GM23248 (cell line): ENCODE data around the gene PQBP1. TPM values are rescaled to one million over a fixed set of nuclear protein-coding genes. Genes with fewer than 3 reads are reported as not detected.

Experiments used
- DNase-seq: peaks from one replicate; pipeline ENCODE4 v3.0.0-alpha.2; 2015
- H2AFZ ChIP-seq: fragments of 200-600 bp; sonication (generic); 2 replicates; pipeline ENCODE4 v1.6.1; 2016; ENCODE audit warnings: antibody characterized with exemption
- H3F3A ChIP-seq: fragments of 200-600 bp; sonication (generic); 2 replicates; pipeline ENCODE4 v1.6.1; 2016; ENCODE audit warnings: mild to moderate bottlenecking, antibody characterized with exemption, mixed run types; ENCODE audit not compliant: insufficient read depth
- H3K27ac ChIP-seq: fragments of 200-600 bp; sonication (generic); 2 replicates; pipeline ENCODE4 v1.5.1; 2016; ENCODE audit warnings: mild to moderate bottlenecking
- H3K27me3 ChIP-seq: fragments of 200-600 bp; sonication (generic); replicated peaks from 2 replicates; pipeline ENCODE4 v1.6.1; 2016; ENCODE audit warnings: mild to moderate bottlenecking; ENCODE audit not compliant: insufficient read depth
- H3K36me3 ChIP-seq: fragments of 200-600 bp; sonication (generic); 2 replicates; pipeline ENCODE4 v1.6.1; 2016; ENCODE audit warnings: low read depth, mild to moderate bottlenecking
- H3K4me1 ChIP-seq: fragments of 200-600 bp; sonication (generic); 2 replicates; pipeline ENCODE4 v1.6.1; 2016; ENCODE audit warnings: mild to moderate bottlenecking; ENCODE audit not compliant: insufficient read depth
- H3K4me2 ChIP-seq: fragments of 200-600 bp; sonication (generic); one replicate; pipeline ENCODE4 v1.6.1; 2016; ENCODE audit warnings: mild to moderate bottlenecking; ENCODE audit not compliant: unreplicated experiment
- H3K4me3 ChIP-seq: fragments of 200-600 bp; sonication (generic); 2 replicates; pipeline ENCODE4 v1.5.1; 2016; ENCODE audit warnings: mild to moderate bottlenecking
- H3K79me2 ChIP-seq: fragments of 200-600 bp; sonication (generic); 2 replicates; pipeline ENCODE4 v1.6.1; 2016; ENCODE audit warnings: mild to moderate bottlenecking; ENCODE audit not compliant: insufficient read depth
- H3K9ac ChIP-seq: fragments of 200-600 bp; sonication (generic); 2 replicates; pipeline ENCODE4 v1.6.1; 2016; ENCODE audit warnings: mild to moderate bottlenecking
- H3K9me2 ChIP-seq: fragments of 200-600 bp; sonication (generic); 2 replicates; pipeline ENCODE4 v1.6.1; 2016; ENCODE audit warnings: mixed run types, mild to moderate bottlenecking, moderate library complexity; ENCODE audit not compliant: insufficient read depth
- H3K9me3 ChIP-seq: fragments of 200-600 bp; sonication (generic); one replicate; pipeline ENCODE4 v1.6.1; 2017; ENCODE audit warnings: low read depth
- H4K20me1 ChIP-seq: fragments of 200-600 bp; sonication (generic); 2 replicates; pipeline ENCODE4 v1.6.0; 2016; ENCODE audit not compliant: insufficient read depth
- EZH2 ChIP-seq: fragments of 200-600 bp; sonication (generic); IDR thresholded peaks from 2 replicates; pipeline ENCODE4 v1.6.1; 2018; ENCODE audit warnings: antibody characterized with exemption, mild to moderate bottlenecking; ENCODE audit not compliant: insufficient read depth, poor library complexity, severe bottlenecking
- EZH2phosphoT487 ChIP-seq: fragments of 200-600 bp; sonication (generic); IDR thresholded peaks from 2 replicates; pipeline ENCODE4 v1.6.1; 2018; ENCODE audit warnings: antibody characterized with exemption, moderate library complexity, mild to moderate bottlenecking, low read depth; ENCODE audit not compliant: insufficient read depth
- WGBS, 2 experiments: methylation state at CpG; one replicate each; pipeline ENCODE4 v1.1.6; 2015 to 2017; ENCODE audit warnings: low lambda C conversion rate in 2 of 2, low coverage in 1 of 2; ENCODE audit errors: missing lambda C conversion rate in 2 of 2; 5-methylcytosine and 5-hydroxymethylcytosine counted together
- in situ Hi-C: fragments of 300-500 bp; cut with MboI; formaldehyde crosslinking; loops from 2 replicates; pipeline ENCODE4 v1.15.0; 2020
- polyA plus RNA-seq: library from polyadenylated mRNA; unstranded; fragments of >200 nt; fragmentation: Nextera tagmentation; extraction: Ambion mirVana; gene quantifications from 2 replicates; pipeline ENCODE4 v1.2.1, GENCODE V29; 2016
- total RNA-seq: library from RNA; depleted of rRNA; stranded (reverse); fragments of >200 nt; shearing (Covaris generic); gene quantifications from 2 replicates; pipeline ENCODE4 v1.2.3, GENCODE V29; 2014

Gene PQBP1
- total and polyA plus RNA-seq, 2 experiments from 2014 or later: 30.3 to 45.4 TPM

DNA sequence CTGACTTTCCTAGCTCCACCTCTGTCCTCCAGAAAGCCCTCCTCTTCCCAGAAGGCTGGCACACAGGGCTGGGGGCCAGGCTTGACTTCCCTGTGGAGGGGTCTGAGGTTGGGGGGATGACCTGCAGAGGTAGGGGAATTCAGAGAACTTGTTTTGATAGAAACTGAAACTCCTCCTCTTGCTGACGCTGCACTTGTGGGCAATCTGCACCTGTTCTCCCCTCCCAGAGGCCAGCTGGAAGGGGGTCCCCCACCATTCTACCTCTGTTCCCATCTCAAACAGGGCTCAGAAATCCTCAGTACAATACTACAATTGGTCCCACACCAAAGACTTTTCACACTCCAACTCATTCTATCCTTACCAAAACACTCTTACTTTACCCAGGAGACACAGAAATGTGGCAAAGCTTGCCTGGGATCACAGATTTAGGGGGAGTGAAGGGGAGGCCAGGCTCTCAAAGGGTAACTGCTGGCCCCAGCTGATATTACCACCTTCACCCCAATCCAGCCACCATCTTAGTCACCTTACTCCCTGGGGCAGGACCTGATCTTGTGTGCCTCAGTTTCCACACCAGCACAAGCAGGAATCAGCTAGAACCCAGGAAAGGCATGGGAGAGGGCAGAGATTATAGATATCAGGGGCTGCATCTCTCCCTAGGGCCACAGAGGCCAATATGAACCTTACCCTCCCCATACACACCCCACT lies 41.1 kb downstream of the PQBP1 start:
- no peak for DNase-seq
- Histone ChIP-seq H3K9ac (no peak overlapping the region), H3K36me3 (no peaks in the 10 kb centered on the region), H3K9me2 (no peaks in the 10 kb centered on the region), H3K4me1 (no peaks in the 10 kb centered on the region), H2AFZ (no peak overlapping the region), H3K4me3 (no peak overlapping the region), H4K20me1 (no peaks in the 10 kb centered on the region), H3K27me3 (no peaks in the 10 kb centered on the region), H3K9me3 (no peaks in the 10 kb centered on the region), H3K4me2 (no peak overlapping the region), H3F3A (no peaks in the 10 kb centered on the region), H3K79me2 (peaks cover 74% of the 10 kb centered on the region), H3K27ac (no peak overlapping the region)
- in situ Hi-C loops: loop anchor here (25.0 kb wide), 1 partner anchor 98 kb away; the partner anchor contains the start of gene TFE3
- TF ChIP-seq EZH2phosphoT487 (no peak), EZH2 (no peak)
- 38 to 40% methylated on average over 1 of the region's 1 CpG for WGBS, 2 experiments

DNA sequence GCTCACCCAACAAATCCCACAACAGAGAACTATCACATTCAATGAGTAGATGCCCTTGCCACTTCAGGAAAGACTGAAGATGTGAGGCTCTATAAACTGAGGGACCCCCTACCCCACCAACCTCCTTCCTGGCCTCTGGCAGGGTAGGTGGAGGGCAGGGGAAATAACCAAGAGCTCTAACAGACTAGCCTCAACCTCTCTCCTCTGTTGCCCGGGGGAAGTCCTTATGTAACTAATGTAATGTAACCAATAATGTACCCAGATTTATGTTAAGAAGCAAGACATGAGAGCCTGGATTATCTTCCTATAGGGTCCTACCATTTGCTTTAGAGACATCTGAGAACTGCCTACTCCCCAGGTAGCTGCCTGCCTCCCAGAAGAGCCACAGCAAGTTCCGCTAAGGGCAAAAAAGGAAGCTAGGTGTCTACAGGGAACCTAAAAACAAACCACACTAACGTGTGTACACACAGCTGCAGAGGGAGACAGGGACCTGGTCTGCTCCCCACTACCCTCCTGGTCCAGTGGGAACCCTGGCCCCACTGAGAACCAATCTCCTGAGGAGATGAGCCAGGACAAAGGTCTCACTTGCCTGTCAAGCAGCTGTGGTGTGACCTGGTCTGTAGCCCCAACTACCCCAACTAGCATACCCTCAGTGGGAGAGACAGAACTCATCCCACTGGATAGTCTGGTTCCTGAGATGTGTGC lies 41.9 kb downstream of the PQBP1 start:
- Histone ChIP-seq H3F3A (no peaks in the 10 kb centered on the region), H3K9me3 (no peaks in the 10 kb centered on the region), H3K4me2 (no peak overlapping the region), H3K9ac (no peak overlapping the region), H3K4me3 (no peak overlapping the region), H3K27me3 (no peaks in the 10 kb centered on the region), H3K36me3 (no peaks in the 10 kb centered on the region), H3K4me1 (no peaks in the 10 kb centered on the region), H2AFZ (no peak overlapping the region), H3K9me2 (no peaks in the 10 kb centered on the region), H3K79me2 (peaks cover 82% of the 10 kb centered on the region), H4K20me1 (no peaks in the 10 kb centered on the region), H3K27ac (no peak overlapping the region)
- in situ Hi-C loops: loop anchor here (25.0 kb wide), 1 partner anchor 98 kb away; the partner anchor contains the start of gene TFE3
- 65 to 90% methylated on average over 2 to 3 of the region's 3 CpGs for WGBS, 2 experiments
- DNase-seq: no peak
- TF ChIP-seq EZH2phosphoT487 (no peak), EZH2 (no peak)

DNA sequence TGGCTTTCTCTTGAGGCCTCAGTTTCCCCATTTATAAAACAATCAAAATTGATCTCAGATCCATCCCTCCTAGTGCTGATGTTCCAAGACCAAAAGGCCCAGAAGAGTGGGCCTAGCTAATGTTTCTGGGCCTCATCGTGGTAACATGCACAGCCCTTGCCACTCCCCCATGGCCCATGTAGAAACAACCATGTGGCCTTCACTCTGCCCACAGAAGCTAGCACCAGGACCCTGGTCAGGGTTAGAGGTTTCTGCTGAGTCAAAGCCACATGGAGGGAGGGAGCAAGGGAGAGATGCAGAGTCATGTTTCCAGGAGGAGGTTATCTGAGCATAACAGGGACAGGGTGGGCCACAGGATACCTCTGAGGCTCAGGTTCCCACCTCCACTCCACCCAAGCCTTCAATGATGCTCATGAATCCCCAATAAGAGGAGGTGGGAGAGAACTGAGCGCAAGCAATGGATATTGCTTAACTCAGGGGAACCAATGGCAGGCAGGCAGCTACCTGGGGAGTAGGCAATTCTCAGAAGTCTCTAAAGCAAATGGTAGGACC lies 42.8 kb downstream of the PQBP1 start:
- Histone ChIP-seq H4K20me1 (no peaks in the 10 kb centered on the region), H3K4me3 (no peak overlapping the region), H3K36me3 (no peaks in the 10 kb centered on the region), H3K9me2 (no peaks in the 10 kb centered on the region), H3K4me1 (no peaks in the 10 kb centered on the region), H3K9me3 (no peaks in the 10 kb centered on the region), H3F3A (no peaks in the 10 kb centered on the region), H3K9ac (no peak overlapping the region), H3K79me2 (peaks cover 83% of the 10 kb centered on the region), H3K27ac (no peak overlapping the region), H3K27me3 (no peaks in the 10 kb centered on the region), H2AFZ (no peak overlapping the region), H3K4me2 (no peak overlapping the region)
- TF ChIP-seq EZH2 (no peak), EZH2phosphoT487 (no peak)
- in situ Hi-C loops: loop anchor here (25.0 kb wide), 1 partner anchor 97 kb away; the partner anchor contains the start of gene TFE3
- DNase-seq: no peak
- WGBS, 2 experiments: 29 to 62% methylated on average over 1 to 2 of the region's 2 CpGs

DNA sequence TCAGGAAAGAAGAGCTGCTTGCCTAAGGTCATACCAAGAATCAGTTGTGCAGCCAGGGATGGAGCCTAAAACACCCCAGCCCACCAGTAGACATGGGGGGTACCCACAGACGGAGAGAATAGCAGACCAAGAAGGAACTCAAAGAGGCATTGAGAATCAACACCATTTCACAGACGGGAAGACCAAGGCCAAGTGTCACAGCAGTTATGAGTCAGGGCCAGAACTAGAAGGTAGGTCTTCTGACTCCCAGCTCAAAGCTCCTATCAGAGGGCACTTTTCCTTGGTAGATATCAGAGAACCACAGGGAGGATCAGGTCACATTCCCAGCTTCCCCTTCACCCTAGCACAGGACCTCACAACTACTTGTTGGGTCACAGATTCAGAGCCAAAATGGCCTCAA lies 45.2 kb downstream of the PQBP1 start:
- Histone ChIP-seq H3K4me2 (no peak overlapping the region), H3K4me3 (no peak overlapping the region), H4K20me1 (no peaks in the 10 kb centered on the region), H3K27ac (0 out of 2 replicates have a peak overlapping the region, but pooled peaks have one; percentile 18), H3K9me3 (no peaks in the 10 kb centered on the region), H3K79me2 (peaks cover 93% of the 10 kb centered on the region), H2AFZ (no peak overlapping the region), H3K9me2 (no peaks in the 10 kb centered on the region), H3K27me3 (no peaks in the 10 kb centered on the region), H3K4me1 (no peaks in the 10 kb centered on the region), H3K9ac (no peak overlapping the region), H3F3A (no peaks in the 10 kb centered on the region), H3K36me3 (no peaks in the 10 kb centered on the region)
- no peak for DNase-seq
- in situ Hi-C loops: loop anchor here (25.0 kb wide), 1 partner anchor 94 kb away; the partner anchor contains the start of gene TFE3
- WGBS, 2 experiments: 75 to 100% methylated on average over 1 to 2 of the region's 2 CpGs
- no peak for TF ChIP-seq EZH2phosphoT487
- TF ChIP-seq EZH2: no peak
